ENCODE results near the gene MARCHF7. TPM values are rescaled to one million over a fixed set of nuclear protein-coding genes. Genes with fewer than 3 reads are reported as not detected.
"Not testable (repeated sequence)": the region's sequence is repeated elsewhere in the genome, so short reads cannot be mapped to it uniquely, and the experiment has no call there.

The MARCHF7 gene
- total RNA-seq (2022) (82.6 and 90.7 TPM in 2 replicates), Bru-seq, nascent RNA (percentile 98 among the genes with signal in this experiment), BruChase-seq, experiment 1, labeled RNA remaining after a 2-hour chase (percentile 97 among the genes with signal in this experiment), BruChase-seq, experiment 2, labeled RNA remaining after a 6-hour chase (percentile 90 among the genes with signal in this experiment)
- long read RNA-seq, full-length matches to known transcripts = 41 of 135 reads
- long read RNA-seq, partial matches to known transcripts = 7 of 135 reads
- long read RNA-seq, other reads (novel, unspliced or antisense) = 87 of 135 reads

GRCh38 chr2:159712143-159712928, at the start of gene MARCHF7:
Gene MARCHF7, plus strand, starts transcription at chr2:159712506. Its CDS starts 16,517 bp downstream, at chr2:159729023.
- peak; percentile 98 to 99 for DNase-seq
- H3K27me3 Mint-ChIP-seq (ENCODE audit: insufficient read depth, unreplicated experiment) = no peaks in the 10 kb centered on the region
- BruUV-seq (replicated peaks) = no TSS peak
- peaks cover 54% of the 10 kb centered on the region for H3K36me3 Mint-ChIP-seq (ENCODE audit: insufficient read depth, unreplicated experiment)
- Histone ChIP-seq H3K4me3 (ENCODE audit: low read depth, low read length) (peak within 1 kb of the TSS; percentile 100), H3K4me1 (peaks cover 19% of the 10 kb centered on the region), H3K9me3 (no peaks in the 10 kb centered on the region), H3K36me3 (ENCODE audit: control insufficient read depth, insufficient read depth, low read length) (0 out of 2 replicates have a peak, but pooled peaks cover 2% of the 10 kb centered on the region), H3K27me3 (replicated peaks; ENCODE audit: control insufficient read depth, insufficient read depth, low read length) (no peaks in the 10 kb centered on the region)
- H3K27ac Mint-ChIP-seq (ENCODE audit: unreplicated experiment) = peak within 1 kb of the TSS; percentile 99
- ChIA-PET POLR2A (interaction anchor here (0.5 to 2.0 kb wide), 11 partner anchors 21 to 440 kb away, joined by 3 to 32 read pairs (median 4); partner anchors contain the start of gene BAZ2B), CTCF (interaction anchor here (0.6 to 1.5 kb wide), 8 partner anchors 11 to 528 kb away, joined by 3 to 25 read pairs (median 3); no protein-coding TSS in a partner anchor)
- H3K9me3 Mint-ChIP-seq (ENCODE audit: unreplicated experiment) = no peaks in the 10 kb centered on the region
- peaks cover 18% of the 10 kb centered on the region for H3K4me1 Mint-ChIP-seq (ENCODE audit: low read depth, unreplicated experiment)
- H3K4me3 Mint-ChIP-seq (ENCODE audit: unreplicated experiment) = peak within 1 kb of the TSS; percentile 98
- intact Hi-C loops (cut with micrococcal nuclease; ENCODE audit: unreplicated experiment) = loop anchor here (1.0 to 5.0 kb wide), 3 partner anchors 97 to 425 kb away; partner anchors contain the start of gene WDSUB1
- TF ChIP-seq CTCF (IDR thresholded peaks at IDR 0.05; ENCODE audit: insufficient read depth in 1 of 2, low read depth in 1 of 2, low read length in 1 of 2, severe bottlenecking in 1 of 2, unreplicated experiment in 1 of 2) = peak in 1 of 2 experiments; percentile 66

- intact Hi-C loops (cut with micrococcal nuclease; ENCODE audit: unreplicated experiment); H3K36me3 Mint-ChIP-seq (ENCODE audit: insufficient read depth, unreplicated experiment); H3K27ac Mint-ChIP-seq (ENCODE audit: unreplicated experiment); H3K36me3 ChIP-seq (ENCODE audit: control insufficient read depth, insufficient read depth, low read length); H3K9me3 Mint-ChIP-seq (ENCODE audit: unreplicated experiment); BruUV-seq (replicated peaks); CTCF ChIA-PET; H3K4me1 ChIP-seq; H3K4me3 ChIP-seq (ENCODE audit: low read depth, low read length); DNase-seq; H3K4me3 Mint-ChIP-seq (ENCODE audit: unreplicated experiment); H3K27me3 ChIP-seq (replicated peaks; ENCODE audit: control insufficient read depth, insufficient read depth, low read length); H3K4me1 Mint-ChIP-seq (ENCODE audit: low read depth, unreplicated experiment); POLR2A ChIA-PET; H3K9me3 ChIP-seq; H3K27me3 Mint-ChIP-seq (ENCODE audit: insufficient read depth, unreplicated experiment): not testable (repeated sequence)
Observed at GRCh38 chr2:159667423-159667822, 44.9 kb upstream of the MARCHF7 start.

GRCh38 chr2:159671047-159671446, 41.3 kb upstream of the MARCHF7 start:
- Mint-ChIP-seq H3K9me3 (ENCODE audit: unreplicated experiment) (no peaks in the 10 kb centered on the region), H3K27me3 (ENCODE audit: insufficient read depth, unreplicated experiment) (no peaks in the 10 kb centered on the region), H3K4me3 (ENCODE audit: unreplicated experiment) (no peak overlapping the region), H3K36me3 (ENCODE audit: insufficient read depth, unreplicated experiment) (no peaks in the 10 kb centered on the region), H3K27ac (ENCODE audit: unreplicated experiment) (no peak overlapping the region), H3K4me1 (ENCODE audit: low read depth, unreplicated experiment) (no peaks in the 10 kb centered on the region)
- no peaks in the 10 kb centered on the region for H3K4me1 ChIP-seq
- ChIA-PET CTCF (no interaction called here), POLR2A (no interaction called here)
- H3K27me3 ChIP-seq (replicated peaks; ENCODE audit: control insufficient read depth, insufficient read depth, low read length) = no peaks in the 10 kb centered on the region
- no TSS peak for BruUV-seq (replicated peaks)
- DNase-seq = no peak
- no peak overlapping the region for H3K4me3 ChIP-seq (ENCODE audit: low read depth, low read length)
- intact Hi-C loops (cut with micrococcal nuclease; ENCODE audit: unreplicated experiment) = no loop called here
- TF ChIP-seq CTCF (IDR thresholded peaks at IDR 0.05; ENCODE audit: insufficient read depth in 1 of 2, low read depth in 1 of 2, low read length in 1 of 2, severe bottlenecking in 1 of 2, unreplicated experiment in 1 of 2) = no peak
- H3K9me3 ChIP-seq = no peaks in the 10 kb centered on the region
- no peaks in the 10 kb centered on the region for H3K36me3 ChIP-seq (ENCODE audit: control insufficient read depth, insufficient read depth, low read length)

Measured in Caco-2 (cell line).